Measurements from ENCODE around the gene BIVM.

Gene BIVM

GRCh38 chr13:102845630-102846260 lies 46.8 kb downstream of the BIVM start, which contains the start of gene ERCC5:
ERCC5 (plus strand) TSS chr13:102846032; CDS start chr13:102846267, 235 bp downstream.
- DNase-seq (ENCODE audit: low read depth): peak; percentile 92

DNA sequence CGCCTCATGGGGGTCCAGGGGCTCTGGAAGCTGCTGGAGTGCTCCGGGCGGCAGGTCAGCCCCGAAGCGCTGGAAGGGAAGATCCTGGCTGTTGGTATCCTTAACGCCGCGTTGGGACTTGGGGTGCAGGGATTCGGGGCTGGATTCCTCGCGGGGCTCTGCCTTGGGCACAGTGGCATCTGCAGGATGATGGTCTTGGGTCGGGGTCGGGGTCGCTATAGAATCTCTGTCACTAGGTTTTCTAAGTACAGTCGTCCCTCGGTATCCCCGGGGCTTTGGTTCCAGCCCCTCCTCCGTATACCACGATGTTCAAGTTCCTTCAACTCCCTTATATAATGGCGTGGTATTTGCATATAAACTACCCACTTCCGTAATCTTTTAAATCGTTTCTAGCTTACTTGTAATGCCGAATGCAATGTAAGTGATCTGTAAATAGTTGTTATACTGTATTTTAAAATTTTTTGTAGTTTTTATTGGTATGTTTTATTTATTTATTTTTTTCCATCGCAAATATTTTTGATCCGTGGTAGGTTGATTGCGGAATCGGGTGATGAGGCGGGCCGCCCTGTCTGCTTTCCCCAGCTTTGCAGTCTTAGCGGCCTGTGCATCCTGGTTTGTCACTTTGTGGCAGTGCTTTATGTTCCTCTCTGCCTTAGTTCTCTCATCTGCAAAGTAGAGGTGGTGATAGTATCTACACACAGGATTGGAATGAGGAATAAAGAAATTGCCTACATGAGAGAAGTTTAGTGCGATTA lies 47.5 kb downstream of the BIVM start:
- DNase-seq (ENCODE audit: low read depth): peak; percentile 41

DNA sequence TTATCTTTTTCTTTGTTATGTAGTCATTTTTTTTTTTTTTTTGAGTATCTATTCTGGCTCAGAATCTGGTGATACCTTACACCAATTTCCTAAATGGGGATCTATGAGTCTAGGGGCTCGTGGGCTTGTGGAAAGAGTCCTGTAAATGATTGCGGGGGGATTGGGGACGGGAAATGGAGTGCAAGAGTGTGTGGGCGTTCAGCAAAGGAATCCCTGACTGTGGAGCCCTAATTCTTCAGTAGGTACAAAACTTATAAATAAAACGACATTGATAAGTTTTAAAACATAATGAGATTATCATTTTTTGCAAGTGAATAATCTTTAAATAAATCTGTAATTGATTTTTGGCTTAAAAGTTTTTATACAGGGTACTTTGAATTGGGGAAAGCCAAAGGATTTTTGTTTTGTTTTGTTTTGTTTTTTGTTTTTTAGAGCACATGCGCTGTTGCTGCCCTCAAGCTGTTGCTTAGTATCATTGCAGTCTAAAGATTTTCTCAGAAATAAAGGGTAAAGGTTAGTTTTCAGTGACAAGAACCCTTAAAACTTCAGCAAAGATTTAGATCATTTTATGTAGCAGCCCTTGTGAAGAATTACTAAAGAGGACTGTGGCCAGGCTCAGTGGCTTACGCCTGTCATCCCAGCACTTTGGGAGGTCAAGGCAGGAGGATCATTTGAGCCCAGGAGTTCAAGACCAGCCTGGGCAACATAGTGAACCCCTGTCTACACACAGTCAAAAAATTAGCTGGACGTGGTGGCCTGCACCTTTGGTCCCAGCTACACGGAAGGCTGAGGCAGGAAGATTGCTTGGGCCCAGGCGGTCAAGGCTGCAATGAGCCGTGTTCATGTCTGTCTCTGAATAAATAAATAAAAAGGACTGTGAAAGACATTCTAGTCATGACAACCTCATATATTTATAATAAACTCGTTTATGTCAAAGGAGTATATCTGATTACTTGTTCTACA lies 48.6 kb downstream of the BIVM start:
- no peak for DNase-seq (ENCODE audit: low read depth)

GRCh38 chr13:102848956-102849355 lies 50.0 kb downstream of the BIVM start:
- no peak for DNase-seq (ENCODE audit: low read depth)

- DNase-seq (ENCODE audit: low read depth): no peak
Measured at GRCh38 chr13:102852556-102852955, 53.6 kb downstream of the BIVM start.

- no peak for DNase-seq (ENCODE audit: low read depth)
Measured at GRCh38 chr13:102854675-102855074, 55.8 kb downstream of the BIVM start.

DNA sequence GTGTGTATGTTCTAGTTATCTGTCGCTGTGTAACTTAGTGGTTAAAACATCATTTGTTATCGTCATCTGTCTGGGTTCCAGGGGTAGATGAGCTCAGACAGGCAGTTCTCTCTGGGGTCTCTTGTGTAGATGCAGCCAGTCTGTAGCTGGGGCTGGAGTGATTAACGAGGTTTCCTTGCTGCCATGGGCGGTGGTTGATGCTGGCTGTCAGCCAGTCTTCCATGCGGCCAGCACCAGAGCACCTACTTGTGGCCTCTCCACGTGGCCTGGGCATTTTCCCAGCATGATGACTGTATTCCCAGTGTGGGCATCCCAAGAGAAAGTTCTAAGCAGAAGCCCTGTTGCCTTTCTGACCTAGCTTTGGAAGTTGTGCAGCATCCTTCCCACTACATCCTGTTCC lies 57.6 kb downstream of the BIVM start:
- DNase-seq (ENCODE audit: low read depth): no peak

DNA sequence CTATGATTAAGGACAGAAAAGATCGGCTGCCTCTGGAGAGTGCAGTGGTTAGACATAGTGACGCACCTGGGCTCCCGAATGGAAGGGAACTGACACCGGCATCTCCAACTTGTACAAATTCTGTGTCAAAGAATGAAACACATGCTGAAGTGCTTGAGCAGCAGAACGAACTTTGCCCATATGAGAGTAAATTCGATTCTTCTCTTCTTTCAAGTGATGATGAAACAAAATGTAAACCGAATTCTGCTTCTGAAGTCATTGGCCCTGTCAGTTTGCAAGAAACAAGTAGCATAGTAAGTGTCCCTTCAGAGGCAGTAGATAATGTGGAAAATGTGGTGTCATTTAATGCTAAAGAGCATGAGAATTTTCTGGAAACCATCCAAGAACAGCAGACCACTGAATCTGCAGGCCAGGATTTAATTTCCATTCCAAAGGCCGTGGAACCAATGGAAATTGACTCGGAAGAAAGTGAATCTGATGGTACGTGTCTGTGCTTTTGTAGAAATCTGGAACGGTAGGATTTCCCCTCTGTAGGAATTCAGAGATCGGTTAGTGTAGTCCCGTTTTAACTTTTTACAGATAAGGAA lies 63.8 kb downstream of the BIVM start:
- DNase-seq (ENCODE audit: low read depth): no peak

DNA sequence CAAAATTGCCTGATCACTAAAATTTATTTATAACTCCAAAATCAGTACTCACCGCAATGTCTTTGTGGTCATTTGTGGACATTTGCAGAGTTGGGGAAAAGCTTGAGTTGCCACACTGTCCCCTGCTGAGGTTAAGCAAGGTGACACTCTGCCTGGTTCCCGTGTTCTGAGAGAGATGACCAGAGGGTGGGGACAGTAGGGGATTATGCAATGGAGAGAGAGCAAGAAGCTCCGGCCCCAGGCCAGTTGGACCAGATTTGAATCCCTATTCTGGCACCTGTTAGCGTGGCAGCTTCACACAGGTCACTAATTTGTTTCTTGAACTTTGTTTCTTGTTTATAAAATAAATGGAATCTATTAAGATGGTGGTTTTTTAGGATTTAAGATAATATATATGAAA lies 64.7 kb downstream of the BIVM start:
- DNase-seq (ENCODE audit: low read depth): no peak

DNA sequence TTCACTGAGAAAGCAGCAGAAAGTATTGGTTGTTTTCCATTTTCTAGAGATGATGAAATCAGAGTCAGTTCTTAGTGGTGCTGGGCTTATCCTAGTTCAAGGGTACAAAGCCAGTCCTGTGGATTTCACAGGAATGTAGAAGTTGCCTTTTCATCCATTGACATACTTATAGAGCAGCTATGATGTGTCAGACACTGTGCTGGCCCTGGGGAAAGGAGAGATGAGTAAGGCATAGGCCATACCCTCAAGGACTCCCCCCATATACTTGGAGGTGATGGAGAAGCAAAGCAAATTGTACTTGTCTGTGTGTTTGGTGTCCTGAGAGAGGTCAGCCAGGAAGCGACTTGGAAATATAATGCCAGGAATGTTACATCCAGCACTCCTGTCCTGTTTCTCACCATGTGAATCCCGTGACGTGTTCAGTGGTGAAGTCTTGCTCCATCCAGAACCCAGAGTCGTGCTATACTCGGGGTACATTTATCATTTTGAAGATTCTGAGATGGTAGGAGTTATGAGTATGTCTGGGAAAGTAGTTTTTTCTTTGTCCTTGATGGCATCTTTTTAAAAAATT lies 69.5 kb downstream of the BIVM start:
- no peak for DNase-seq (ENCODE audit: low read depth)

GRCh38 chr13:102869948-102870676 lies 71.2 kb downstream of the BIVM start:
- DNase-seq (ENCODE audit: low read depth): no peak

- peak; percentile 22 for DNase-seq (ENCODE audit: low read depth)
Measured at GRCh38 chr13:102870677-102871415, 71.9 kb downstream of the BIVM start.

- DNase-seq (ENCODE audit: low read depth): no peak
Measured at GRCh38 chr13:102872131-102872530, 73.2 kb downstream of the BIVM start.

- no peak for DNase-seq (ENCODE audit: low read depth)
Measured at GRCh38 chr13:102872531-102872930, 73.6 kb downstream of the BIVM start.

DNA sequence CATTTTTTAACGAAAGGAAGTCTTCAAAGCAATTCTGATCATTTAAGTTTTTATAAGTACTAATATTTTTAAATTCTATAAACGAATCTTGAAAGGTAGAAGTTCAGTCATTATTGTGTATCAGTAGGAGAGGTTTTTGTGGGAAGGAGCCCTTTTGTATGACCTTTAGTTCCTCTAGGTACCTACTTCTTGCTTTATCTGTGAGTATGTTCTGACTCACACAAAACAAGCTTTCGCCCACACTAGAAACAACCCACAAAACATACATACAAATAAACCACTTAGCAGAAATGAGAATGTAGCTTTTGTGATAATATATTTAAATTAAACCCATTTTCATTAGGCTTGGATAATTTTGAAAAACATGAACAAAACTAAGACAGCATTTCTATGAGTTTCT lies 74.7 kb downstream of the BIVM start:
- no peak for DNase-seq (ENCODE audit: low read depth)

GRCh38 chr13:102875256-102875655 lies 76.3 kb downstream of the BIVM start:
- DNase-seq (ENCODE audit: low read depth): no peak

DNA sequence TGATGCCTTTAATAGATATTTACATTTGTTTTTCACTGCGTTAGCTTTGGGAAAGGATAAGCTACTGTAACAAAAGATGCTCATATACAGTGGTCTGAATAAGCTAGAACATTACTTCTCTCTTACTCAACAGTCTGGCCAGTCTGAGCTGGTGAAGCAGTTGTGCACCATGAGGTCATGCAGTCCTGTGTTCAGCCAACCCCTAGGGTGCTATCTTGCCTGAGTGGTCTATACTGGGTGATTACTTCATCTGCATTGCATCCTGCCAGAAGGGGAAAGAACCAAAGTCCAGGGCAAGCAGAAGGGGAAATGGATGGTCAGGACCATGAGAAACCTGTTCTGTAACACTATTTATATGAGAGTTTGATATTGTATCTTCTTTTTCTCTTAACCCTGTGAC lies 78.4 kb downstream of the BIVM start:
- DNase-seq (ENCODE audit: low read depth): no peak

GRCh38 chr13:102878481-102878880 lies 79.6 kb downstream of the BIVM start:
- DNase-seq (ENCODE audit: low read depth): no peak

GRCh38 chr13:102879793-102880499 lies 81.0 kb downstream of the BIVM start:
- no peak for DNase-seq (ENCODE audit: low read depth)

All from activated T-cell treated with anti-CD3 and anti-CD28 coated beads for 48 hours (primary cell).